Neural crest cell (in vitro differentiated cells): ENCODE data around the gene VPS16. TPM values are rescaled to one million over a fixed set of nuclear protein-coding genes. Genes with fewer than 3 reads are reported as not detected.

Experiments used
- DNase-seq: peaks from one replicate; pipeline ENCODE4 v3.0.0; 2021; ENCODE audit warnings: low read depth, mixed read lengths, low spot score
- H3K27ac Mint-ChIP-seq: one replicate; pipeline ENCODE4 v1.8.0; 2021; ENCODE audit warnings: mild to moderate bottlenecking, mixed read lengths; ENCODE audit not compliant: unreplicated experiment
- H3K27me3 Mint-ChIP-seq: 2 replicates; pipeline ENCODE4 v1.8.0; 2021; ENCODE audit warnings: low read depth, mild to moderate bottlenecking, mixed read lengths
- H3K36me3 Mint-ChIP-seq: 2 replicates; pipeline ENCODE4 v1.8.0; 2021; ENCODE audit warnings: low read depth, mild to moderate bottlenecking, mixed read lengths
- H3K4me1 Mint-ChIP-seq: 2 replicates; pipeline ENCODE4 v1.8.0; 2021; ENCODE audit warnings: mixed read lengths
- H3K4me3 Mint-ChIP-seq: one replicate; pipeline ENCODE4 v1.8.0; 2021; ENCODE audit warnings: mild to moderate bottlenecking, mixed read lengths
- H3K9me3 Mint-ChIP-seq: 2 replicates; pipeline ENCODE4 v1.8.0; 2021; ENCODE audit warnings: mixed read lengths
- CTCF ChIP-seq: fragments of 200-600 bp; sonication (generic); conservative IDR thresholded peaks from 2 replicates; pipeline ENCODE4 v1.5.0; 2021; ENCODE audit warnings: antibody characterized with exemption, mild to moderate bottlenecking
- total RNA-seq: library from RNA; stranded (reverse); gene quantifications from 2 replicates; pipeline ENCODE4 v1.2.1, GENCODE V29; 2021

VPS16 gene
- total RNA-seq, 1 donor from 2014 or later: 50.6 TPM

DNA sequence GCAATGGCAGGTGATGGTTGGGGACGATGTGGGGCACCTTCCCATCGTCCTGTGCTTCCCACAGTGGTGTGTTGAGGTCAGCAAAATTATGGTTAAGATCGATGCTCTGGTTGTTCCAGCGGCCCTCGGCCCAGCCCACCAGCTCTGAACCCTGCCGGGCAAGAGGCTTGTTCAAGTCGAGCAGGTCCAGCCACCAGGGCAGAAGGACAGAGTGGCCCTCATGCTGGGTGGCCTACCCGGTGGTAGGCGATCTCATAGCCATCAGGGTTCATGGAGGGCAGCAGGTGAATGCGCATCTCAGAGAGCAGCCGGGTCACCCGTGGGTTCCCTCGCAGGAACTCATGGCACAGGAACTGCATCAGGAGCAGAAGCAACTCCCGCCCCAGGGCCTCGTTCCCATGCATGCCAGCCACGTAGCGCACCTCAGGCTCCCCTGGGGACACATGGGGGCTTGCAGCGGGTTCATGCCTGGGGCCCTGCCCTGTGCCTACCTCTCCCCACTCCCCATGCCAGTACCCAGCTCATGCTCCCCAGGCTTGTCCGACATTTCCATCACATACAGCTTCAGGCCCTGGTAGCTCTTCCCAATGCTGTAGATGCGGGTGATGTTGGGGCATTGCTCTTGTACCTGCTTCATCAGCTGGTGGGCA is 44.4 kb upstream of the VPS16 start:
- H3K4me3 Mint-ChIP-seq: no peak overlapping the region

DNA sequence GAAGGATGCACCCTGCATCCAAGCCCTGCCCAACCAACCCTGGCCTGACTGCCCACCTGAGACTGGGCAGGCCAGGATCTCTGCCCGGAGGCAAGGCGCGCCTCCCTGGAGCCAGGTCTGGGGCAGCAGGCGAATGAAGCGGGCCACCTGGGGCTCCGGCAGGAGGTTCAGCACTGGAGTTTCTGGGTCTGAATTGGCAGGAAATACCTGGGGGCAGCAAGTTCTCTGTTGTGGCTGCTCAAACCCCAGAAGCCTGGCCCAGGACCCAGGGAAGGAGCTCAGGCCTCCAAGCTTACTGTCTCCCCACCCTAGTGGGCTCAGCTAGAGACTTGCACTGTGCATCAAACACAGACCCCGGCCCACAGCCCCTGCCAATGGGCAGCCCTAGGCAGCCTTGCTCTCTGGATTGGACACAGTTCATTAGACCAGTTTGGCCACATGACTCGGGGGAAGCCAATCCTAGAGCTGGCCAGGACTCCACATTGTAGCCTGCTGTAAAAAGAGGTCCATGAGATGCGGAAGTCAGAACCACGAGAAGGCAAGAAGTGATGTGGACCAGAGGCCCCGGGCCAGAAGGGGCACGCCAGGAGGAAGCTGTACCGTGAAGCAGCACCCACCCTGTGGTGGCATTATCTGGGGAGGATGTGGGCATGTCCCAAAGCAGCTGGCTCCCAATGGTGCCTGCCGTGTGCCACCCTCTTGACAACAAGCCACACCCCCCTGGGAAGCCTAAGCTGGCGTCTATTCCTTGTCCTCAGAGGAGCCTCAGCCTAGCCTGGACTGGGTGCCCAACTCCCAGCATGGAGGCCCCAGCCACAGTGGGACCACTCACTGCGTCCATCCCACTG is 43.2 kb upstream of the VPS16 start:
- no peak overlapping the region for H3K27ac Mint-ChIP-seq
- no peak for TF ChIP-seq CTCF
- peaks cover 12% of the 10 kb centered on the region for H3K36me3 Mint-ChIP-seq
- H3K9me3 Mint-ChIP-seq: no peaks in the 10 kb centered on the region
- H3K4me3 Mint-ChIP-seq: peak overlapping the region; percentile 94
- peaks cover 3% of the 10 kb centered on the region for H3K27me3 Mint-ChIP-seq
- no peak for DNase-seq
- H3K4me1 Mint-ChIP-seq: peaks cover 28% of the 10 kb centered on the region

More for the DNA sequence above, 44.4 kb upstream of the VPS16 start:
- no peak for TF ChIP-seq CTCF
- H3K27me3 Mint-ChIP-seq: peaks cover 6% of the 10 kb centered on the region
- H3K36me3 Mint-ChIP-seq: peaks cover 12% of the 10 kb centered on the region
- peaks cover 21% of the 10 kb centered on the region for H3K4me1 Mint-ChIP-seq
- DNase-seq: no peak
- H3K27ac Mint-ChIP-seq: peak overlapping the region; percentile 45
- H3K9me3 Mint-ChIP-seq: no peaks in the 10 kb centered on the region

GRCh38 chr20:2798095-2798805 is 42.3 kb upstream of the VPS16 start:
- Mint-ChIP-seq H3K27me3 (peaks cover 5% of the 10 kb centered on the region), H3K9me3 (no peaks in the 10 kb centered on the region), H3K4me1 (peaks cover 30% of the 10 kb centered on the region), H3K4me3 (peak overlapping the region; percentile 94), H3K27ac (no peak overlapping the region), H3K36me3 (peaks cover 12% of the 10 kb centered on the region)
- no peak for TF ChIP-seq CTCF
- no peak for DNase-seq

DNA sequence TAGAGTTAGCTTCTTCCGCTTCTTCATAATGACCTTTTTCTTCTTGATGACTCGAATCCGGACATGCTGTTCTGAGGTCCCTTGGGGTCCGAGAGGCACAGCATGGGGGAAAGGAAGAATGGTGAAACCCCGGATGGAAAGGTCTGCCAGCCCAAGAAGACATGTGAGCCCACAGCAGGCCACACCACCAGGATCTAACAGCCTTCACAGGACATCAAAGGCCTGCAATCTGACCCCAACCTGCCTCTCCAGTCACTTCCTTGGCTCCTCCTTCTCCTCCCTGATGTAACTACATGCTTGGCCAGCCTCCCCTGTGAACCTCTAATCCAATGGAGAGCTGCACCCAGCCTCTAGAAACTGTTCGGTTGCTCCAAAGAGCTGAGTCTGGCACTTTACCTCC is 41.7 kb upstream of the VPS16 start:
- TF ChIP-seq CTCF: no peak
- Mint-ChIP-seq H3K4me3 (peak overlapping the region; percentile 94), H3K27ac (peak overlapping the region; percentile 99), H3K4me1 (peaks cover 30% of the 10 kb centered on the region), H3K9me3 (no peaks in the 10 kb centered on the region), H3K36me3 (peaks cover 8% of the 10 kb centered on the region), H3K27me3 (peaks cover 3% of the 10 kb centered on the region)
- DNase-seq: no peak

DNA sequence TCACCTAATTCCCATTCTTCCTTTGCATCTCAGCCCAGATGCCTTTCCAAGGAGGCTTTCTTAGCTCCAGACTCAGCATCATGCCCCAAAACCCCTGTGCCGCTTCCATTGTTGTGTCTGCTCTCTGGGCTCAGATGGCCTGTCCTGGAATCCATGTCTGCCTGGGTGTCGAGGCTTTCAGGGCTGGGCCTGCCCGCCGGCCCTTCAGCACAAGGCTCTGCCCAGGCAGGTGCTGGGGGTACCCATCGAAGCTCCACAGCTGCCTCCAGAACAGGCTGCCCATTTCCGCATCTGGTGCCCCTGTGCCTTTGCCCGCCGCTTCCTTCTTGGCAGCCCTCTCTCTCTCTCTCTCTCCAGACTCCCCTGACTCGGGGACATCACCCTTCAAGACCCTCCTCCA is 41.3 kb upstream of the VPS16 start:
- Mint-ChIP-seq H3K27me3 (peaks cover 4% of the 10 kb centered on the region), H3K36me3 (peaks cover 8% of the 10 kb centered on the region), H3K27ac (peak overlapping the region; percentile 99), H3K4me1 (peaks cover 30% of the 10 kb centered on the region), H3K4me3 (peak overlapping the region; percentile 94), H3K9me3 (no peaks in the 10 kb centered on the region)
- no peak for TF ChIP-seq CTCF
- no peak for DNase-seq
